Stomach (tissue), 9 donors: Measurements from ENCODE around the gene AJAP1. TPM values are rescaled to one million over a fixed set of nuclear protein-coding genes. Genes with fewer than 3 reads are reported as not detected.

Source experiments
- DNase-seq, 2 donors: peaks; one replicate each; pipeline versions ENCODE4 v3.0.0 to v3.0.0-alpha.2; 2013 to 2019
- H3K27ac ChIP-seq, 5 donors: fragments of 200-600 bp in 4 of 5; sonication (generic) in 4 of 5; one replicate each; pipeline ENCODE4 v1.5.1; 2013 to 2019; ENCODE audit warnings: mild to moderate bottlenecking in 1 of 5, moderate library complexity in 1 of 5
- H3K27me3 ChIP-seq, 3 donors: fragments of 200-600 bp; sonication (generic); one replicate each; pipeline ENCODE4 v1.5.1; 2017 to 2019; ENCODE audit warnings: mixed run types in 1 of 3
- H3K36me3 ChIP-seq, 4 donors: fragments of 200-600 bp; sonication (generic); 1 replicate in 3 of 4; 2 replicates in 1 of 4; pipeline ENCODE4 v1.5.1; 2016 to 2019
- H3K4me1 ChIP-seq, 4 donors: fragments of 200-600 bp; sonication (generic); one replicate each; pipeline ENCODE4 v1.5.1; 2016 to 2019
- H3K4me3 ChIP-seq, 4 donors: fragments of 200-600 bp; sonication (generic) in 3 of 4; one replicate each; pipeline ENCODE4 v1.5.1; 2016 to 2019; ENCODE audit warnings: mild to moderate bottlenecking in 1 of 4
- H3K9me3 ChIP-seq, 4 donors: fragments of 200-600 bp; sonication (generic); one replicate each; pipeline ENCODE4 v1.5.1; 2016 to 2019
- EP300 ChIP-seq: sonication (generic); formaldehyde crosslinking; IDR thresholded peaks from one replicate; pipeline ENCODE4 v1.6.1; 2017; ENCODE audit warnings: antibody characterized with exemption
- POLR2A ChIP-seq, 4 donors: fragments of 450-650 bp; IDR thresholded peaks; one replicate each; pipeline ENCODE4 v1.6.1; 2016; ENCODE audit warnings: antibody characterized with exemption in 4 of 4, control low read depth in 2 of 4, mild to moderate bottlenecking in 1 of 4, moderate library complexity in 1 of 4
- POLR2AphosphoS5 ChIP-seq, 3 donors: sonication (generic); formaldehyde crosslinking; IDR thresholded peaks; one replicate each; pipeline ENCODE4 v1.6.1; 2016; ENCODE audit warnings: antibody characterized with exemption in 3 of 3
- WGBS, 5 donors: extraction: QIAGEN DNeasy Blood & Tissue Kit in 3 of 5; methylation state at CpG; one replicate each; pipeline versions ENCODE4 v1.1.5 to v1.1.7; 2013 to 2018; 5-methylcytosine and 5-hydroxymethylcytosine counted together
- intact Hi-C: fragments of 100-400 bp; cut with DNase I; formaldehyde crosslinking; loops from one replicate; pipeline ENCODE4 v1.15.1; 2023; ENCODE audit warnings: low total_unique reads
- polyA plus RNA-seq, 3 donors: library from polyadenylated mRNA; stranded (reverse); fragments of 200-250 nt; gene quantifications; one replicate each; pipeline ENCODE4 v1.2.3, GENCODE V29; 2013
- total RNA-seq, 5 donors: library from RNA; depleted of rRNA; stranded (reverse); fragments of >200 nt; gene quantifications; one replicate each; pipeline versions ENCODE4 v1.1.0 to v1.2.3, GENCODE V29; 2014 to 2016
- TF ChIP-seq, protein P1 (sequence below), 7 experiments: fragments of 450-650 bp in 4 of 7; fragments of 200-600 bp in 3 of 7; sonication (generic) in 3 of 7; IDR thresholded peaks; one replicate each; pipeline ENCODE4 v1.5.1; 2016 to 2019; ENCODE audit warnings: antibody characterized with exemption in 7 of 7, control low read depth in 2 of 7, mild to moderate bottlenecking in 1 of 7
- donor health status: healthy with polysubstance abuse.
- donor health status: Bipolar disorder and iron deficiency.
- donor health status: healthy.

The AJAP1 gene
- total and polyA plus RNA-seq, 8 donors = 0.10 to 1.1 (median 0.14) TPM; not detected in 3

DNA sequence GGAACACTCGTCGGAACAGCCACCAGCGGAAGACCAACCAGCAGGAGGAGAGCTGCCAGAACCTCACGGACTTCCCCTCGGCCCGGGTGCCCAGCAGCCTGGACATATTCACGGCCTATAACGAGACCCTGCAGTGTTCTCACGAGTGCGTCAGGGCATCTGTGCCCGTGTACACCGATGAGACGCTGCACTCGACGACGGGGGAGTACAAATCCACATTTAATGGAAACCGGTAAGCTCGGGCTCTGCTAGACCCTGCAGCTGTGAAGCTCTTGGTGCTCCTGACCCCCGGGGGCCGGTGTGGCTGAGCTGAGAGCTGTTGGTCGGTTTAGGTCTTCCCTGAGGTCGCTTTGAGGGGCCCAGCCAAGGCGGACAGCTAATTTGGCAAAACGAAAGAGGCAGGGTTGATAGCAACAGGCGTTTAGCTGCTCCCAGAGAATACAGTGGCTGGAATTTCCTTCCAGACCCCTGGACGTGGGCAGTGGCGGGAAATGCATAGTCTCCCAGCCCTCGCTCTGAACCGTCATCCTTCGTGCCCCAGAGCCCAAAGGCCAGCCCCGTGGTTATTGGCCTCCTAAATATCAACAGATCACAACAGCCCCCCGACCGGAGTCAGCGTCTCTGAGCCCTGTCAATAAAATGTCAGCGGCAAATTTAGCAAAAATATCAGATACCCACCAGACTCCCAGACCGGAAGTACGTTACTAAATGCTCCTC is 118.0 kb downstream of the AJAP1 start:
- Histone ChIP-seq H3K27me3 (peaks cover 0 to 37% (median 0%) of the 10 kb centered on the region in 3 donors), H3K36me3 (no peaks in the 10 kb centered on the region), H3K27ac (no peak overlapping the region), H3K4me3 (no peak overlapping the region), H3K4me1 (no peaks in the 10 kb centered on the region), H3K9me3 (no peaks in the 10 kb centered on the region)
- TF ChIP-seq EP300 = no peak
- TF ChIP-seq POLR2AphosphoS5 (IDR thresholded peaks at IDR 0.05) = no peak
- no peak for TF ChIP-seq POLR2A (IDR thresholded peaks at IDR 0.05)
- intact Hi-C loops = no loop called here
- no peak for DNase-seq
- 77 to 88% (median 80%) methylated on average over 36 to 37 of the region's 37 CpGs for WGBS, 5 donors

DNA sequence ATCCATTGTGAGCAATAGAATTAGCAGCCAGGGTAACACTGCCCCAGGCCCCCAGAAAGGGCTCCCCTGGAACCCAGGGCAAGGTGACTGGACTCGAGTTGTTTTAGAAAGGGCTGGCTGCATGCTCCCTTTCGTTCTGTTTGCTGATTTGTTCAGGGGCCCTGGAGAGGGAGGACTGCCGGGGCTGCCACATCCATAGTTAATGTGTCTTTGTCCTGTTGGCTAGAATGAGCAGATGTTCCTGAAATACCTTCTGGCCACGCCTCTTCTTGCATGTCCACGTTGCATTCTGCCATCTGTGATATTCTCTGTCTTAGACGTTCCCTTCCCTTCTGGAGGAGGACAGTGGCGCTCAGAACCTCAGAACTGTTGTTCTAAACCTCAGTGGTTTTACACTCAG is 118.8 kb downstream of the AJAP1 start:
- H3K4me1 ChIP-seq = peaks cover 0 to 2% (median 0%) of the 10 kb centered on the region in 4 donors
- H3K4me3 ChIP-seq = no peak overlapping the region
- TF ChIP-seq POLR2AphosphoS5 (IDR thresholded peaks at IDR 0.05) (no peak), EP300 (no peak), POLR2A (IDR thresholded peaks at IDR 0.05) (no peak)
- TF ChIP-seq, protein P1, sequence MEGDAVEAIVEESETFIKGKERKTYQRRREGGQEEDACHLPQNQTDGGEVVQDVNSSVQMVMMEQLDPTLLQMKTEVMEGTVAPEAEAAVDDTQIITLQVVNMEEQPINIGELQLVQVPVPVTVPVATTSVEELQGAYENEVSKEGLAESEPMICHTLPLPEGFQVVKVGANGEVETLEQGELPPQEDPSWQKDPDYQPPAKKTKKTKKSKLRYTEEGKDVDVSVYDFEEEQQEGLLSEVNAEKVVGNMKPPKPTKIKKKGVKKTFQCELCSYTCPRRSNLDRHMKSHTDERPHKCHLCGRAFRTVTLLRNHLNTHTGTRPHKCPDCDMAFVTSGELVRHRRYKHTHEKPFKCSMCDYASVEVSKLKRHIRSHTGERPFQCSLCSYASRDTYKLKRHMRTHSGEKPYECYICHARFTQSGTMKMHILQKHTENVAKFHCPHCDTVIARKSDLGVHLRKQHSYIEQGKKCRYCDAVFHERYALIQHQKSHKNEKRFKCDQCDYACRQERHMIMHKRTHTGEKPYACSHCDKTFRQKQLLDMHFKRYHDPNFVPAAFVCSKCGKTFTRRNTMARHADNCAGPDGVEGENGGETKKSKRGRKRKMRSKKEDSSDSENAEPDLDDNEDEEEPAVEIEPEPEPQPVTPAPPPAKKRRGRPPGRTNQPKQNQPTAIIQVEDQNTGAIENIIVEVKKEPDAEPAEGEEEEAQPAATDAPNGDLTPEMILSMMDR (IDR thresholded peaks at IDR 0.05) = no peak
- H3K27me3 ChIP-seq = peaks cover 0 to 37% (median 0%) of the 10 kb centered on the region in 3 donors
- WGBS, 5 donors = 39 to 69% (median 55%) methylated on average over 7 of the region's 7 CpGs
- no peaks in the 10 kb centered on the region for H3K36me3 ChIP-seq
- H3K9me3 ChIP-seq = no peaks in the 10 kb centered on the region
- no peak for DNase-seq
- H3K27ac ChIP-seq = no peak overlapping the region
- intact Hi-C loops = no loop called here

DNA sequence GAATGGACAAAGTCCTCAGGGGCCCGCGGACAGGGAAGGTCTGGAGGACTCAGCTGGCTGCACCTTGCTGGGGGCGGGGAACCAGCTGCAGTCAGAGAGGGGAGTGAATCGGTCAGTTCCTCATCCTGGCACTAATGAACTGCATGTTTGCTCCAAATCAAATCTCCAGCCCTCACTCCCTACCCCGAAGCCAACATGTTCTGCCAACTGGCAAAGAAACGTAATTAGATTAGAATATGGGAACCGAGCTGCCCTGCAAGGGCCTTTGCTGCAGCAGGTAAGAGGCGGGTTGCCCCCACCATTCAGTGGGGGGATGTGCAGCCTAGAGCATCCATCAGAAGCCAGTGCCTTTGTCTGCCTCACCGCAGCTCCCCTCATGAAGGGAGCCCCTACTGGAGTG is 121.1 kb downstream of the AJAP1 start:
- no peak for DNase-seq
- Histone ChIP-seq H3K4me3 (no peak overlapping the region), H3K27me3 (peaks cover 0 to 31% (median 0%) of the 10 kb centered on the region in 3 donors), H3K9me3 (no peaks in the 10 kb centered on the region), H3K4me1 (peaks cover 0 to 6% (median 2%) of the 10 kb centered on the region in 4 donors), H3K27ac (no peak overlapping the region), H3K36me3 (no peaks in the 10 kb centered on the region)
- TF ChIP-seq, protein P1 (IDR thresholded peaks at IDR 0.05) = no peak
- TF ChIP-seq POLR2AphosphoS5 (IDR thresholded peaks at IDR 0.05) (no peak), POLR2A (IDR thresholded peaks at IDR 0.05) (no peak), EP300 (no peak)
- intact Hi-C loops = no loop called here
- WGBS, 5 donors = 64 to 70% (median 69%) methylated on average over 9 of the region's 9 CpGs

DNA sequence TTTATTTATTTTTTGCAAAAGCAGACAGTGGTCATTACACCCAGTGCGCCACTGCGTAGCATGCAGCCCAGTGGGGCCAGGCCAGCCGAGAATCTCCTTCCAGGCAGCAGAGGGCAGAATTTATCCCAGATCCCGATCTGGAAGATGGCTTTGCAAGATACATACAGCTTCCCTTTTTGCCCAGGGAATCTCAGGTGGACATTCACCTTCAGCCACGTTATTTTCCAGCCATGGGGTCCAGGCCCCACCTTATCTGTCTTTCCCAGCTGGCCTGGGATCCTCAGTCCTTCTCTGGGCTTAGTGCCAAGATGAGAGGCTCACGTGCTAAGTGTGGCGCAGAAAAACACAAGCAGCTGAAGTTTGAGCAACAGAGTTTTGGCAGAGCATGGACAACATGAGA is 123.6 kb downstream of the AJAP1 start:
- Histone ChIP-seq H3K4me3 (no peak overlapping the region), H3K4me1 (peaks cover 0 to 6% (median 2%) of the 10 kb centered on the region in 4 donors), H3K36me3 (no peaks in the 10 kb centered on the region), H3K27ac (no peak overlapping the region), H3K27me3 (peaks cover 0 to 20% (median 0%) of the 10 kb centered on the region in 3 donors), H3K9me3 (no peaks in the 10 kb centered on the region)
- intact Hi-C loops = no loop called here
- peak in 1 of 2 donors; percentile 42 for DNase-seq
- 33 to 41% (median 35%) methylated on average over 7 of the region's 7 CpGs for WGBS, 5 donors
- no peak for TF ChIP-seq POLR2AphosphoS5 (IDR thresholded peaks at IDR 0.05)
- TF ChIP-seq EP300 = no peak
- TF ChIP-seq, protein P1 (IDR thresholded peaks at IDR 0.05) = no peak
- TF ChIP-seq POLR2A (IDR thresholded peaks at IDR 0.05) = no peak

DNA sequence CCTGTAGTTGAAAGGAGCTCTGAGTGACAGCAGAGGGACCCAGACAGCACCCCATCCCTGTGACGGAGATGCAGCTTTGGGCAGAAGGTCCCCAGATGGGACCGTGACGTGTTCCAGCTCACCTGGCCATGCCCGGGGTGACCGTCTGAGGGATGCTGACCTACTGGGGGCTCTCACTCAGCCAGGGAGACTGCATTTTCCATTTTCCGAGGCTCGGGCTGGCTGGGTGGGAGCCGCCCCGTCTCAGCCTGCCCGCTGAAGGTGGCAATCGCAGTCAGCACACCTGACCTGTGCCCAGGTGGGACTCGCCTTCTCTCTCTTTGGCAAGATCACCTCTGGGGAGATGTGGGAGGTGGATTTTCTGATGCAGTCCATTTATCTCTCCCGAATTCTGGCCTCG is 127.2 kb downstream of the AJAP1 start:
- 77 to 95% (median 88%) methylated on average over 7 to 14 of the region's 14 CpGs for WGBS, 5 donors
- DNase-seq = no peak
- Histone ChIP-seq H3K4me3 (no peak overlapping the region), H3K27ac (no peak overlapping the region), H3K4me1 (peaks cover 0 to 6% (median 2%) of the 10 kb centered on the region in 4 donors), H3K9me3 (no peaks in the 10 kb centered on the region), H3K27me3 (peaks cover 0 to 5% (median 0%) of the 10 kb centered on the region in 3 donors), H3K36me3 (no peaks in the 10 kb centered on the region)
- TF ChIP-seq POLR2AphosphoS5 (IDR thresholded peaks at IDR 0.05) (no peak), EP300 (no peak), POLR2A (IDR thresholded peaks at IDR 0.05) (no peak)
- TF ChIP-seq, protein P1 (IDR thresholded peaks at IDR 0.05) = no peak
- intact Hi-C loops = no loop called here
